CD4-positive, alpha-beta T cell (primary cell): ENCODE results near the gene ATOH1. TPM values are rescaled to one million over a fixed set of nuclear protein-coding genes. Genes with fewer than 3 reads are reported as not detected.
A peak's percentile ranks its signal among the peaks of the same experiment; 100 is the strongest.

Source experiments
- ATAC-seq: fragments of 200-7000 bp; cut with Tn5 transposase; one replicate; pipeline ENCODE4 v1.10.0; 2022; ENCODE audit warnings: mild to moderate bottlenecking; ENCODE audit not compliant: poor library complexity
- CTCF ChIA-PET: fragments of 350-600 bp; sonication (Branson Sonifier 250); formaldehyde crosslinking; loops from one replicate; lab custom pipeline; 2021; ENCODE audit warnings: antibody characterized with exemption, inconsistent platforms; lab: Charles Lee
- POLR2A ChIA-PET: fragments of 350-600 bp; sonication (Branson Sonifier 250); formaldehyde crosslinking; loops from one replicate; lab custom pipeline; 2021; ENCODE audit warnings: antibody characterized with exemption, inconsistent platforms; lab: Charles Lee
- DNase-seq, 14 experiments: peaks; one replicate each; pipeline ENCODE4 v3.0.0-alpha.2; 2013 to 2020; ENCODE audit warnings: mixed read lengths in 2 of 14
- H3K27ac ChIP-seq, 2 donors: one replicate each; pipeline versions ENCODE4 v1.5.1 to v1.7.0; 2013; ENCODE audit warnings: low read length in 2 of 2, low read depth in 1 of 2, mild to moderate bottlenecking in 1 of 2
- H3K27me3 ChIP-seq, 2 experiments: 1 replicate in 1 of 2; 2 replicates in 1 of 2; pipeline versions ENCODE4 v1.6.1 to v1.7.0; 2013; ENCODE audit warnings: low read length in 2 of 2, control low read depth in 1 of 2, mild to moderate bottlenecking in 1 of 2, moderate library complexity in 1 of 2; ENCODE audit not compliant: insufficient read depth in 2 of 2, control insufficient read depth in 1 of 2
- H3K36me3 ChIP-seq: one replicate; pipeline ENCODE4 v1.6.1; 2013; ENCODE audit warnings: low read length, control low read depth; ENCODE audit not compliant: insufficient read depth
- H3K4me1 ChIP-seq: one replicate; pipeline ENCODE4 v1.6.1; 2013; ENCODE audit warnings: low read length, control low read depth; ENCODE audit not compliant: insufficient read depth
- H3K4me3 ChIP-seq: one replicate; pipeline ENCODE4 v1.5.1; 2013; ENCODE audit warnings: mild to moderate bottlenecking, low read length, moderate library complexity
- H3K9me3 ChIP-seq, 2 experiments: 1 replicate in 1 of 2; 2 replicates in 1 of 2; pipeline versions ENCODE4 v1.6.1 to v1.7.0; 2013; ENCODE audit warnings: low read length in 2 of 2, mild to moderate bottlenecking in 2 of 2, control low read depth in 1 of 2, moderate library complexity in 1 of 2; ENCODE audit not compliant: control insufficient read depth in 1 of 2, insufficient read depth in 1 of 2
- H3K27ac Mint-ChIP-seq: one replicate; pipeline ENCODE4 v1.8.0; 2020; ENCODE audit warnings: mixed read lengths
- H3K27me3 Mint-ChIP-seq: one replicate; pipeline ENCODE4 v1.8.0; 2021; ENCODE audit warnings: mixed read lengths
- H3K36me3 Mint-ChIP-seq: one replicate; pipeline ENCODE4 v1.8.0; 2021; ENCODE audit warnings: low read depth, mixed read lengths
- H3K4me1 Mint-ChIP-seq: one replicate; pipeline ENCODE4 v1.8.0; 2021; ENCODE audit warnings: low read depth, mixed read lengths
- H3K4me3 Mint-ChIP-seq: one replicate; pipeline ENCODE4 v1.8.0; 2020; ENCODE audit warnings: mild to moderate bottlenecking, mixed read lengths
- H3K9me3 Mint-ChIP-seq: one replicate; pipeline ENCODE4 v1.8.0; 2020; ENCODE audit warnings: mixed read lengths
- CTCF ChIP-seq: fragments of 200-600 bp; IDR thresholded peaks from one replicate; pipeline ENCODE4 v1.8.0; 2022; ENCODE audit warnings: antibody characterized with exemption, mild to moderate bottlenecking
- intact Hi-C, 2 experiments: fragments of 100-400 bp; cut with DNase I in 1 of 2; cut with micrococcal nuclease in 1 of 2; formaldehyde crosslinking; loops; one replicate each; pipeline versions ENCODE4 v1.15.1 to v1.9.0; 2023 to 2025; cut with DNase I, micrococcal nuclease
- total RNA-seq, 174 experiments: library from RNA in 2 of 174; stranded (reverse) in 2 of 174; gene quantifications; one replicate each; pipeline ENCODE4 v1.2.3 and lab custom pipeline; 2021 to 2026

Gene ATOH1
- total RNA-seq, 2 experiments from 2014 or later, result not detected

GRCh38 chr4:93828995-93829819 is 654 bp downstream of the ATOH1 start:
- peaks cover 7% of the 10 kb centered on the region for H3K4me1 ChIP-seq
- Mint-ChIP-seq H3K4me1 (peaks cover 15% of the 10 kb centered on the region), H3K4me3 (no peak overlapping the region), H3K27ac (no peak overlapping the region), H3K9me3 (no peaks in the 10 kb centered on the region), H3K36me3 (no peaks in the 10 kb centered on the region), H3K27me3 (peaks cover 87% of the 10 kb centered on the region)
- TF ChIP-seq CTCF, result no peak
- H3K9me3 ChIP-seq, result peaks cover 0 to 29% of the 10 kb centered on the region in 2 experiments
- H3K27ac ChIP-seq, result no peak overlapping the region
- no peaks in the 10 kb centered on the region for H3K36me3 ChIP-seq
- ChIA-PET CTCF (no interaction called here), POLR2A (no interaction called here)
- H3K27me3 ChIP-seq, result peaks cover 53 to 86% of the 10 kb centered on the region in 2 experiments
- no peak overlapping the region for H3K4me3 ChIP-seq
- DNase-seq (peak in 1 of 14 experiments; percentile 0), ATAC-seq (no peak)
- intact Hi-C loops, result no loop called here

GRCh38 chr4:93829820-93830687 is 1.5 kb downstream of the ATOH1 start:
- Histone ChIP-seq H3K27ac (no peak overlapping the region), H3K9me3 (peaks cover 0 to 37% of the 10 kb centered on the region in 2 experiments), H3K27me3 (peaks cover 61 to 94% of the 10 kb centered on the region in 2 experiments), H3K4me1 (peaks cover 7% of the 10 kb centered on the region), H3K4me3 (no peak overlapping the region), H3K36me3 (no peaks in the 10 kb centered on the region)
- no peaks in the 10 kb centered on the region for H3K36me3 Mint-ChIP-seq
- H3K27ac Mint-ChIP-seq, result no peak overlapping the region
- ChIA-PET CTCF (no interaction called here), POLR2A (no interaction called here)
- peaks cover 85% of the 10 kb centered on the region for H3K27me3 Mint-ChIP-seq
- H3K4me3 Mint-ChIP-seq, result no peak overlapping the region
- intact Hi-C loops, result no loop called here
- H3K9me3 Mint-ChIP-seq, result no peaks in the 10 kb centered on the region
- H3K4me1 Mint-ChIP-seq, result peaks cover 15% of the 10 kb centered on the region
- no peak for ATAC-seq
- no peak for TF ChIP-seq CTCF
- DNase-seq, result no peak

- Mint-ChIP-seq H3K4me3 (no peak overlapping the region), H3K36me3 (no peaks in the 10 kb centered on the region), H3K9me3 (no peaks in the 10 kb centered on the region), H3K4me1 (peaks cover 15% of the 10 kb centered on the region), H3K27me3 (peaks cover 85% of the 10 kb centered on the region), H3K27ac (no peak overlapping the region)
- H3K9me3 ChIP-seq, result peaks cover 0 to 39% of the 10 kb centered on the region in 2 experiments
- ChIA-PET CTCF (no interaction called here), POLR2A (no interaction called here)
- no peak overlapping the region for H3K27ac ChIP-seq
- no peak for TF ChIP-seq CTCF
- H3K4me1 ChIP-seq, result peaks cover 7% of the 10 kb centered on the region
- DNase-seq, result no peak
- no peak overlapping the region for H3K4me3 ChIP-seq
- H3K36me3 ChIP-seq, result no peaks in the 10 kb centered on the region
- intact Hi-C loops, result no loop called here
- ATAC-seq, result no peak
- peaks cover 58 to 88% of the 10 kb centered on the region in 2 experiments for H3K27me3 ChIP-seq
Observed at GRCh38 chr4:93831716-93832496, 3.4 kb downstream of the ATOH1 start.
